Suprapubic skin (tissue), 4 donors: Measurements from ENCODE around the gene SAMD13. TPM values are rescaled to one million over a fixed set of nuclear protein-coding genes. Genes with fewer than 3 reads are reported as not detected.

ENCODE experiments used
- DNase-seq, 2 donors: peaks; one replicate each; pipeline ENCODE4 v3.0.0-alpha.2; 2019; ENCODE audit warnings: low spot score in 2 of 2
- H3K27ac ChIP-seq: fragments of 200-600 bp; sonication (generic); one replicate; pipeline ENCODE4 v1.5.1; 2019
- H3K27me3 ChIP-seq: fragments of 200-600 bp; sonication (generic); one replicate; pipeline ENCODE4 v1.5.1; 2019
- H3K36me3 ChIP-seq: fragments of 200-600 bp; sonication (generic); one replicate; pipeline ENCODE4 v1.5.1; 2019
- H3K4me1 ChIP-seq: fragments of 200-600 bp; sonication (generic); one replicate; pipeline ENCODE4 v1.5.1; 2019
- H3K4me3 ChIP-seq: fragments of 200-600 bp; sonication (generic); one replicate; pipeline ENCODE4 v1.5.1; 2019; ENCODE audit warnings: mild to moderate bottlenecking
- H3K9me3 ChIP-seq: fragments of 200-600 bp; sonication (generic); one replicate; pipeline ENCODE4 v1.5.1; 2019
- EP300 ChIP-seq: sonication (generic); formaldehyde crosslinking; IDR thresholded peaks from one replicate; pipeline ENCODE4 v1.6.1; 2017; ENCODE audit warnings: antibody characterized with exemption
- POLR2A ChIP-seq, 2 donors: fragments of 450-650 bp; IDR thresholded peaks; one replicate each; pipeline ENCODE4 v1.6.1; 2017; ENCODE audit warnings: antibody characterized with exemption in 2 of 2, mild to moderate bottlenecking in 2 of 2, moderate library complexity in 2 of 2
- POLR2AphosphoS5 ChIP-seq, 3 donors: sonication (generic); formaldehyde crosslinking; IDR thresholded peaks; one replicate each; pipeline ENCODE4 v1.6.1; 2017; ENCODE audit warnings: antibody characterized with exemption in 3 of 3
- WGBS: methylation state at CpG from one replicate; pipeline ENCODE4 v1.1.5; 2018; 5-methylcytosine and 5-hydroxymethylcytosine counted together
- total RNA-seq, 4 donors: library from RNA; depleted of rRNA; stranded (reverse); fragments of >200 nt; gene quantifications; one replicate each; pipeline ENCODE4 v1.1.0, GENCODE V29; 2016
- TF ChIP-seq, protein P1 (sequence below), 2 donors: fragments of 200-600 bp in 1 of 2; fragments of 450-650 bp in 1 of 2; sonication (generic) in 1 of 2; IDR thresholded peaks; one replicate each; pipeline ENCODE4 v1.5.1; 2016 to 2019; ENCODE audit warnings: antibody characterized with exemption in 2 of 2, mild to moderate bottlenecking in 1 of 2, moderate library complexity in 1 of 2

Gene SAMD13
- total RNA-seq, 4 donors from 2014 or later = 0.89 to 2.9 (median 1.5) TPM

DNA sequence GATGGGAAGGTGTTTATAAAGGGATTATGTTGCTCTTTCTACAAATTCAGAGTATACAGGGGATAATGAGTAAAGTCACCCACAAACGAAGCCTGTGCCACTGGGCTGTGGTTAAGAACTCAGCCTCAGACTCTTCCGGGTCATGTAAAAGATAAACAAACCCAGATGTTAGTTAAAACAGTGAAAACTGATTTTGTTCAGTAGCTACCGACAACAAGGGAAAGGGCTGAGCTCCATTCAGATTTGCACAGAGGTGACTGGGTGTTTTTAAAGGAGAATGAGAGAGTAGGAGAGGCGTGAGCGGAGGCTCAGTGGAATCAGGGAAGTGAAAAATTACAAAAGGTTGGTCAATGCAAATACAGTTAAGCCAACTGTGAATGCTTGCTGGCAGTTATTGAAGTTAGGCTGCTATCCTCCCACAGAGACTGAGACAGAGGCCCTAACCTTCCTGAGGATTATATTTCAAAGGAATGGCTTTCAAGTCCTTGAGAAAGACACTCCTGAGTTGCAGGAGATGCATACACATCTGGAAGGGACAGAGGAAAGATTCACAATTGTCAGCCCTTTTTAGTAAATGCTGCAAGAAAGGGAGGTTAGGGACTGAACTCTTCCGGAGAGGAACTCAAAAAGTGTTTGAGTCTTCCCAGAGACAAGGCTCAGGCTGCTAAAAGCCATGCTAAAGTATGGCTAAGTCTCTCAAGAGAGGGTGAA, 29.9 kb upstream of the SAMD13 start:
- no peaks in the 10 kb centered on the region for H3K27me3 ChIP-seq
- no peaks in the 10 kb centered on the region for H3K36me3 ChIP-seq
- peak overlapping the region; percentile 49 for H3K27ac ChIP-seq
- DNase-seq = no peak
- no peaks in the 10 kb centered on the region for H3K9me3 ChIP-seq
- WGBS = 45% methylated on average over 6 of the region's 6 CpGs
- TF ChIP-seq POLR2A (IDR thresholded peaks at IDR 0.05) = no peak
- no peak for TF ChIP-seq POLR2AphosphoS5 (IDR thresholded peaks at IDR 0.05)
- TF ChIP-seq EP300 = no peak
- TF ChIP-seq, protein P1, sequence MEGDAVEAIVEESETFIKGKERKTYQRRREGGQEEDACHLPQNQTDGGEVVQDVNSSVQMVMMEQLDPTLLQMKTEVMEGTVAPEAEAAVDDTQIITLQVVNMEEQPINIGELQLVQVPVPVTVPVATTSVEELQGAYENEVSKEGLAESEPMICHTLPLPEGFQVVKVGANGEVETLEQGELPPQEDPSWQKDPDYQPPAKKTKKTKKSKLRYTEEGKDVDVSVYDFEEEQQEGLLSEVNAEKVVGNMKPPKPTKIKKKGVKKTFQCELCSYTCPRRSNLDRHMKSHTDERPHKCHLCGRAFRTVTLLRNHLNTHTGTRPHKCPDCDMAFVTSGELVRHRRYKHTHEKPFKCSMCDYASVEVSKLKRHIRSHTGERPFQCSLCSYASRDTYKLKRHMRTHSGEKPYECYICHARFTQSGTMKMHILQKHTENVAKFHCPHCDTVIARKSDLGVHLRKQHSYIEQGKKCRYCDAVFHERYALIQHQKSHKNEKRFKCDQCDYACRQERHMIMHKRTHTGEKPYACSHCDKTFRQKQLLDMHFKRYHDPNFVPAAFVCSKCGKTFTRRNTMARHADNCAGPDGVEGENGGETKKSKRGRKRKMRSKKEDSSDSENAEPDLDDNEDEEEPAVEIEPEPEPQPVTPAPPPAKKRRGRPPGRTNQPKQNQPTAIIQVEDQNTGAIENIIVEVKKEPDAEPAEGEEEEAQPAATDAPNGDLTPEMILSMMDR (IDR thresholded peaks at IDR 0.05) = no peak
- no peak overlapping the region for H3K4me3 ChIP-seq
- H3K4me1 ChIP-seq = peaks cover 15% of the 10 kb centered on the region

DNA sequence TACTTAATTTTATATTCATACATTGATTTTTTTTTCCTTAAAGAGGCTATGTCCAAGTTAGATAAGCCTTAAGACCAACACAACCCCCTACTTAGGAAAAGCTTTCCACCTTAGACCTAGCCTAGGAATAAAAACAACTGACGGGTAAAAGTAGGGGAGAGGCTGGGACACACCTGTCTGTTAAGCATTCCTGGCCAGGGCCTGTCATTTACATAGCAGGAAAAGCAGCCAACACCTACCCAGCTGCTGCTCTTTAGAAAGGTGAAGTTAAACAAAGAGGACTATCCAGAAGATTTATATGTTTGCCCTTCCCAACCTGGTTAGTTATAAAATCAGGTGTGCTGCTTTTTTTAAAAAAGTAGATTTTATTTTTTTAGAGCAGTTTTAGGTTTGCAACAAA, 29.1 kb upstream of the SAMD13 start:
- TF ChIP-seq, protein P1 (IDR thresholded peaks at IDR 0.05) = no peak
- TF ChIP-seq POLR2AphosphoS5 (IDR thresholded peaks at IDR 0.05) = no peak
- TF ChIP-seq EP300 = no peak
- no peak for TF ChIP-seq POLR2A (IDR thresholded peaks at IDR 0.05)
- Histone ChIP-seq H3K27ac (no peak overlapping the region), H3K4me3 (no peak overlapping the region), H3K27me3 (no peaks in the 10 kb centered on the region), H3K4me1 (peaks cover 15% of the 10 kb centered on the region), H3K9me3 (no peaks in the 10 kb centered on the region), H3K36me3 (no peaks in the 10 kb centered on the region)
- WGBS = 50% methylated on average over 1 of the region's 1 CpG
- DNase-seq = no peak

DNA sequence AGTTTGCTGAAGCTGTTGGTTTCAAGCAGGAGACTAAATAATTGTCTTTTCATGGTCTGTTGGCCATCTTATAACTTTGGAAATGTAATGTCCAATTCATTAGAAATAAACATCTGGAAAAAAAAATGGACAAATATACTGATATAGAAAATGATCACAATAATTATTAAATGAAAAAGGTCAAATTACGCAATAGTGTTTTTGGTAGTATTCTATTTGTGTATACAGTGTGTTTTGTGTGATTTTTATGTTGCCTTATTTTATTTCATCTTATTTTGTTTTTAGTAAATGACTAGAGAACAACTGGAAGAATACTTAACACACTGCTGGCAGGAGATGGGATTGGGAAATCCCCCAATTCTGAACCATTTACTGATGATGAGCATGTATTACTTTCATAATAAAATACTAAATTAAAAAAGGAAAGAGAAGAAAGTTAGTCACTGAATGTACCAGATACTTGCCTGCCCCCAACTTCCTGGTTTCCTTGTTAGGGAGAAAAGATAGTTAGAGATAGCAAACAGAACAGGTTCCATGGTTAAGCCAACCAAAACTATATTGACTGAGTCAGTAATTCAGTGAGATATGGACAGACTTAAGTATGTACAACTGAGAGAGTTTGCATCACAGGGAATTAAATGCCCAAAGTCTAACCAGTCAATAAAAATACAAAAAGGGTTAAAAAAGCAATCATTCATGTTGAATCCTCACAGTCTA, 24.0 kb upstream of the SAMD13 start:
- 96% methylated on average over 1 of the region's 1 CpG for WGBS
- H3K36me3 ChIP-seq = no peaks in the 10 kb centered on the region
- DNase-seq = no peak
- H3K4me1 ChIP-seq = peaks cover 3% of the 10 kb centered on the region
- no peak for TF ChIP-seq POLR2A (IDR thresholded peaks at IDR 0.05)
- TF ChIP-seq POLR2AphosphoS5 (IDR thresholded peaks at IDR 0.05) = no peak
- no peak for TF ChIP-seq EP300
- TF ChIP-seq, protein P1 (IDR thresholded peaks at IDR 0.05) = no peak
- no peak overlapping the region for H3K27ac ChIP-seq
- H3K27me3 ChIP-seq = no peaks in the 10 kb centered on the region
- no peak overlapping the region for H3K4me3 ChIP-seq
- no peaks in the 10 kb centered on the region for H3K9me3 ChIP-seq

DNA sequence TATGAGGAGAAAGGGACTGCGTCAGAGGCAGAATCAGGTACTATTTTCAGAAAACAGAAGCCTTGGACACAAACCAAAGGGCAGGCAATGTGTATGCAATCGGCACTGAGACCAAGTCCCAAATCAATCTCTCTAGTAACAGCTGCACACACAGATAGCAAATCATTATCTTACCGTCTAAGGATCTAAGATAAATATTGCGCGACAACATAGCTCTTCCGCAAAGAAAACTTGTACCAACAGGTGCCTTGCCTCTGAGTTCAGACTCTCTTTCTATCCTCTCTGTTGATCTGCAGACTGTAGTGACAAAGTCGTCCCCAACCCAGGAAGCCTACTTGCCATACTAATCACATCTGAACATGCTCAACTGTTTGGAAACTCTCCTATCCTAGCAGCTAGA, 22.6 kb upstream of the SAMD13 start:
- TF ChIP-seq POLR2A (IDR thresholded peaks at IDR 0.05) (no peak), POLR2AphosphoS5 (IDR thresholded peaks at IDR 0.05) (no peak), EP300 (no peak)
- TF ChIP-seq, protein P1 (IDR thresholded peaks at IDR 0.05) = no peak
- WGBS = 43% methylated on average over 7 of the region's 7 CpGs
- Histone ChIP-seq H3K36me3 (no peaks in the 10 kb centered on the region), H3K9me3 (no peaks in the 10 kb centered on the region), H3K4me1 (peaks cover 3% of the 10 kb centered on the region), H3K27me3 (no peaks in the 10 kb centered on the region), H3K27ac (no peak overlapping the region), H3K4me3 (no peak overlapping the region)
- no peak for DNase-seq

DNA sequence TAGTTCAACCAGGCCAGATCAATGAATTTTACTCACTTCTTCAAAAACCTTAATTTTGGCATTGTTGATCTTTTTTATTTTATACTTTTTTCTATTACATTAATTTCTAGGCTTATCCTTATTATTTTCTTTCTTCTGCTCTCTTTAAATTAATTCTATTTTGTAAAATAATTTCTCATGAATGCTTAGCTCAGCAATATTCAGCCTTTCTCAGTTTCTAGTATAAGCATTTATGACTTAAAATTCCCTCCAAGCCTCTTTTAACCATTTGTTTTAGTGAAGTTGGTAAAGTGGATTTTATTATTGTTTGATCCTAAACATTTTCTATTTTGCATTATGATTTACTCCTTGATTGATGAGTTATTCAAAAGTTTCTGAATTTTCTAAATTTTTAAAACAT, 20.6 kb upstream of the SAMD13 start:
- Histone ChIP-seq H3K27me3 (no peaks in the 10 kb centered on the region), H3K4me3 (no peak overlapping the region), H3K36me3 (no peaks in the 10 kb centered on the region), H3K4me1 (peaks cover 3% of the 10 kb centered on the region), H3K27ac (no peak overlapping the region), H3K9me3 (no peaks in the 10 kb centered on the region)
- TF ChIP-seq, protein P1 (IDR thresholded peaks at IDR 0.05) = no peak
- TF ChIP-seq POLR2AphosphoS5 (IDR thresholded peaks at IDR 0.05) = no peak
- TF ChIP-seq EP300 = no peak
- TF ChIP-seq POLR2A (IDR thresholded peaks at IDR 0.05) = no peak
- no peak for DNase-seq
